GM12874 (cell line): ENCODE data around the gene OR2Y1.

ENCODE experiments used
- CTCF ChIP-seq: IDR thresholded peaks from 2 replicates; pipeline ENCODE4 v1.5.1; 2011; ENCODE audit warnings: low read depth, mild to moderate bottlenecking, control low read depth, low read length, moderate library complexity; ENCODE audit not compliant: insufficient read depth

Gene OR2Y1

DNA sequence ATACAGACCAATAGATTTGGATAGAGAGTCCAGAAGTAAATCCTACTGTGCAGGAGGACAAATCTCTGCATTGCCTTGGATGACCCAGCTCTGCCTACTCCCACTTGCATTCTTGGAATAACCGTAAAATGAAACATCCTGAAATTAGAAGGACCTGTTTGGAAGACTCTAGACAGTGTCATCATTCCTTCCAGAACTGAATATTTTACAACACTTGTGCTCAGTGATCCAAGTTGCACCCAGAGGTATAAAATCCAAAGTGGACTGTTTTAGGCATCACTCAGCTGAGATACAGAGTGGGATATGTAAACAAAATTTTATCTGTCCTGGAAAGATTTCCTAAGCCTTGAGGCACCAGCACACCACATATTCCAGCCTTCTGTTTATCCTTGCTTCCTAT, 43.7 kb downstream of the OR2Y1 start:
- TF ChIP-seq CTCF = no peak

DNA sequence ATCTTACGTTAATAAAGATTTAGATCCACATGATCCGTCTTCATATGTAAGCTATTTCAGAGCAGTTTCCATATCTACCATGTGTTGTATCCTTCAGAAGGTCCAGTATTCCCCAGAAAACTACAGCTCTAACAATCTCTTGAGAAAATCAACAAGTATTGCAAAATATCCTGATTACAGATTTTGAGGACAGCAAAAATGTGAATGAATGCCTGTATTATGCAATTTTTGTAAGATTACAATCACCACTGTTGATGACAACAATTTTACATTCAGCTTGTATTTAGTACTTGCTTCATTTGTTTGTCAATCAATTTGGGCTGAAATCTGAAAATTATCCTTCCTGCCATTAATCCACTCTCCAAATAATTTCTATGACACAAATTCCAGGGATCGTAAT, 47.4 kb downstream of the OR2Y1 start:
- no peak for TF ChIP-seq CTCF

DNA sequence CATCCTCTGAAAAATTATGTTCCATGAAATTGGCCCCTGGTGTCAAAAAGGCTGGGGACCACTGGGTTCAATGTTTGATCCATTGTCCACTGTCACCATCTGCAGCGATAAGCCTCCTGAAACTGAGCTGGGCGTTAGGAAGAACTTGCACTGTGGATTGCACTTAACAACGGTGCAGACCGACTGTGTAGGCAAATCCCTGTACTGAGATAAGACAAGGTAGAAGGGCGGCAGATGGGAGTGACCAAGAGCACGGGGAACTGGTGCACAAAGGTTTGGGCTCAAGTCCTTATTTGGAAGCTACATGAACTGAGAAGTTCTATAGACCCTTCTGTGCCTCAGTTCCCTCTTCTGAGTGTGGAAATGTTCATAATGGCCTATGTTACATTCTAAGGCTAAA, 48.8 kb downstream of the OR2Y1 start:
- TF ChIP-seq CTCF = no peak

- no peak for TF ChIP-seq CTCF
Observed at GRCh38 chr5:180690562-180690961, 49.3 kb downstream of the OR2Y1 start.

GRCh38 chr5:180689775-180690174, 50.1 kb downstream of the OR2Y1 start:
- no peak for TF ChIP-seq CTCF
